Measurements from ENCODE around the gene FEM1C. TPM values are rescaled to one million over a fixed set of nuclear protein-coding genes. Genes with fewer than 3 reads are reported as not detected.
A peak's percentile ranks its signal among the peaks of the same experiment; 100 is the strongest.

FEM1C gene
- total and polyA plus RNA-seq, 2 experiments from 2014 or later: 12.0 to 16.5 TPM

DNA sequence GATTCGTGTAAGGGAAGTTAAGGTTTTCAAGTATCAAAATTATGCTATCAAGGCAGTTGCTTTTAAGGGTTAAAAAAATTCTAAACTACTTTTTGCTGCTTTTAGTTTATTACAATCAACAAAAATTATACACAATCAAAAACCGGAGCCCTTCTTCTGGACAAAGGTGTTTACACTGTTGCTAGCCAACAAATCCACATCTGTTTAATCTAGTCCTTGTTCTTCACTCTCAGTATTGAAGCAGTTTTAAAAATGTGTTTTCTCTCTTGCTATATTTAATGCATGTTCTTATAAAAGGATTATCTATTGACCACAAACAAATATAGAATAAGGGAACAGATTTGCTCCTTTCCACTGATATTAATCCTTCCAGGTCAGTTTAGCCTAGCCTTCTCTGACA, 2.5 kb downstream of the FEM1C start:
- H2AFZ ChIP-seq: no peak overlapping the region
- 6 to 8% methylated on average over 2 of the region's 2 CpGs for WGBS, 2 experiments (ENCODE audit: low coverage in 1 of 2, low lambda C conversion rate in 2 of 2, missing lambda C conversion rate in 2 of 2)
- peaks cover 69% of the 10 kb centered on the region for H3K79me2 ChIP-seq (ENCODE audit: insufficient read depth)
- H3K27me3 ChIP-seq (replicated peaks; ENCODE audit: insufficient read depth): no peaks in the 10 kb centered on the region
- peak overlapping the region; percentile 97 for H3K4me2 ChIP-seq (ENCODE audit: unreplicated experiment)
- TF ChIP-seq EZH2phosphoT487 (IDR thresholded peaks at IDR 0.05; ENCODE audit: insufficient read depth, low read depth): no peak
- TF ChIP-seq EZH2 (IDR thresholded peaks at IDR 0.05; ENCODE audit: insufficient read depth, poor library complexity, severe bottlenecking): no peak
- H3F3A ChIP-seq (ENCODE audit: insufficient read depth): peaks cover 19% of the 10 kb centered on the region
- peak; percentile 45 for DNase-seq
- H3K4me3 ChIP-seq: peak overlapping the region; percentile 86
- in situ Hi-C loops (cut with MboI): no loop called here
- H3K9me3 ChIP-seq (ENCODE audit: low read depth): no peaks in the 10 kb centered on the region
- peak overlapping the region; percentile 95 for H3K9ac ChIP-seq
- no peaks in the 10 kb centered on the region for H3K9me2 ChIP-seq (ENCODE audit: insufficient read depth)
- H3K36me3 ChIP-seq (ENCODE audit: low read depth): peaks cover 35% of the 10 kb centered on the region
- peak overlapping the region; percentile 95 for H3K27ac ChIP-seq
- peaks cover 23% of the 10 kb centered on the region; the same call in 1 of the 2 replicates for H4K20me1 ChIP-seq (ENCODE audit: insufficient read depth)
- H3K4me1 ChIP-seq (ENCODE audit: insufficient read depth): peaks cover 19% of the 10 kb centered on the region

DNA sequence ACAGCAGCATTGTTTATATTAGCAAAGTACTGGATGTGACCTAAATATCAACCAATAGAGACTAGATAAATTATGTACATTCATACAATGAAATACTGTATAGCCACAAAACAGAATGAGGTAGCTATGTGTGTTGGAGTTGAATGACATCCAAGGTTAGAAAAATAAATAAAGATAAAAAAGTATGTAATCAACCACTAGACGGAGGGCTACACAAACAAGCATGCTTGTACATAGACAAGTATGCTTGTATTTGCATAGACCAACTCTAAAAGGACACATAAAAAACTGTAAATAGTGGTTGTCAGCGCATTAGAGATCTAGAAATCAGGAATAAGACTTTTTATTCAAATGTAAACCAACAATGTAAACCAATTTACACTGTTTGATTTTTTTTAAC, 3.0 kb downstream of the FEM1C start:
- Histone ChIP-seq H3F3A (ENCODE audit: insufficient read depth) (peaks cover 19% of the 10 kb centered on the region), H3K9ac (peak overlapping the region; percentile 95), H3K4me2 (ENCODE audit: unreplicated experiment) (peak overlapping the region; percentile 97), H3K4me3 (peak overlapping the region; percentile 86), H3K27me3 (replicated peaks; ENCODE audit: insufficient read depth) (no peaks in the 10 kb centered on the region), H3K9me2 (ENCODE audit: insufficient read depth) (no peaks in the 10 kb centered on the region), H2AFZ (no peak overlapping the region), H4K20me1 (ENCODE audit: insufficient read depth) (peaks cover 23% of the 10 kb centered on the region; the same call in 1 of the 2 replicates), H3K27ac (peak overlapping the region; percentile 95), H3K4me1 (ENCODE audit: insufficient read depth) (peaks cover 19% of the 10 kb centered on the region), H3K36me3 (ENCODE audit: low read depth) (peaks cover 35% of the 10 kb centered on the region), H3K9me3 (ENCODE audit: low read depth) (no peaks in the 10 kb centered on the region), H3K79me2 (ENCODE audit: insufficient read depth) (peaks cover 73% of the 10 kb centered on the region)
- TF ChIP-seq EZH2 (IDR thresholded peaks at IDR 0.05; ENCODE audit: insufficient read depth, poor library complexity, severe bottlenecking): no peak
- no peak for TF ChIP-seq EZH2phosphoT487 (IDR thresholded peaks at IDR 0.05; ENCODE audit: insufficient read depth, low read depth)
- in situ Hi-C loops (cut with MboI): no loop called here
- 17 to 28% methylated on average over 2 of the region's 2 CpGs for WGBS, 2 experiments (ENCODE audit: low coverage in 1 of 2, low lambda C conversion rate in 2 of 2, missing lambda C conversion rate in 2 of 2)
- DNase-seq: peak; percentile 33

DNA sequence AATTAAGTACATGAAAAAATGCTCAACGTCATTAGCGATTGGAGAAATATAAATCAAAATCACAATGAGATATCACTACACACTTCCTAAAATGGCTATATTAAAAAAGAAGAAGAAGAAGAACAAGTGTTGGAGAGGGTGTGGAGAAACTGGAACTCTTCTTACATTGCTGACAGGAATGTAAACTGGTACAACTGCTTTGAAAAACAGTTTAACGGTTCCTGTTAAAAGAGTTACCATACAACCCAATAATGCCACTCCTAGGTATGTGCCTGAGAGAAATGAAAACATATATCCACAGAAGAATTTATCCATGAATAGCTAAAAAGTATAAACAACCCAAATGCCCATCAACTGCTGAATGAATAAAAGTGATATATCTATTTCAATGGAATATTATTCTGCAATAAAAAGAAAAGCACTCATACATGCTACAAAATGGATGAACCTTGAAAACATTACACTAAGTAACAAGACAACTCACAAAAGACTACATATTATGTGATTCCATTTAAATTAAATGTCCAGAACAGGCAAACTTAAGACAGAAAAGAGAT, 9.0 kb downstream of the FEM1C start:
- Histone ChIP-seq H3K4me2 (ENCODE audit: unreplicated experiment) (no peak overlapping the region), H4K20me1 (ENCODE audit: insufficient read depth) (peaks cover 30% of the 10 kb centered on the region; the same call in 1 of the 2 replicates)
- in situ Hi-C loops (cut with MboI): no loop called here

DNA sequence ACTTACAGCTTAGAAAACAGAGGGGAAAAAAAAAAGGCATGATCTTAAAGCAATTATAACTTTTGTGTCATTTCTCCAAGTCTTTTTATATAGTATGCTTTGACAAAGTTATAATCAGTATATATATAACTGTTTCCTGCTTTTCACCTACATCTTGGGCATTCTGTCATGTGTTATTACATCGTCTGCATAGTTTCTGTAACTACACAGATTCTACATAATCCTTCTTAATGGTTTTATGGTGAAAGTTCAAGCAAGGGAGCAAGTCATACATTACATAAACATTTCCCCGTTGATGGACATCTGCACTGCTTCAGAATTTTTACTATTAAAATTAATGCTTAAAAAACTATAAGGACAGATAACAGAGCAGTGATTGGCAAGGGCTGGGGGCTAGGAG, 12.1 kb downstream of the FEM1C start:
- Histone ChIP-seq H3K9me3 (ENCODE audit: low read depth) (no peaks in the 10 kb centered on the region), H3F3A (ENCODE audit: insufficient read depth) (peaks cover 14% of the 10 kb centered on the region; the same call in 1 of the 2 replicates), H3K27me3 (replicated peaks; ENCODE audit: insufficient read depth) (no peaks in the 10 kb centered on the region), H2AFZ (no peak overlapping the region), H4K20me1 (ENCODE audit: insufficient read depth) (peaks cover 17% of the 10 kb centered on the region; the same call in 1 of the 2 replicates), H3K79me2 (ENCODE audit: insufficient read depth) (peaks cover 100% of the 10 kb centered on the region), H3K9ac (no peak overlapping the region), H3K27ac (no peak overlapping the region), H3K4me1 (ENCODE audit: insufficient read depth) (peaks cover 47% of the 10 kb centered on the region), H3K36me3 (ENCODE audit: low read depth) (peaks cover 33% of the 10 kb centered on the region), H3K4me2 (ENCODE audit: unreplicated experiment) (no peak overlapping the region), H3K9me2 (ENCODE audit: insufficient read depth) (no peaks in the 10 kb centered on the region), H3K4me3 (no peak overlapping the region)
- WGBS, 2 experiments (ENCODE audit: low coverage in 1 of 2, low lambda C conversion rate in 2 of 2, missing lambda C conversion rate in 2 of 2): 92 to 93% methylated on average over 2 of the region's 2 CpGs
- in situ Hi-C loops (cut with MboI): no loop called here
- DNase-seq: no peak
- TF ChIP-seq EZH2phosphoT487 (IDR thresholded peaks at IDR 0.05; ENCODE audit: insufficient read depth, low read depth) (no peak), EZH2 (IDR thresholded peaks at IDR 0.05; ENCODE audit: insufficient read depth, poor library complexity, severe bottlenecking) (no peak)

More for the DNA sequence above, 9.0 kb downstream of the FEM1C start:
- Histone ChIP-seq H3K4me3 (no peak overlapping the region), H3K27ac (no peak overlapping the region), H3K79me2 (ENCODE audit: insufficient read depth) (peaks cover 100% of the 10 kb centered on the region), H2AFZ (no peak overlapping the region), H3K9me2 (ENCODE audit: insufficient read depth) (no peaks in the 10 kb centered on the region), H3F3A (ENCODE audit: insufficient read depth) (peaks cover 14% of the 10 kb centered on the region; the same call in 1 of the 2 replicates), H3K36me3 (ENCODE audit: low read depth) (peaks cover 60% of the 10 kb centered on the region), H3K9me3 (ENCODE audit: low read depth) (no peaks in the 10 kb centered on the region), H3K4me1 (ENCODE audit: insufficient read depth) (peaks cover 53% of the 10 kb centered on the region), H3K9ac (no peak overlapping the region), H3K27me3 (replicated peaks; ENCODE audit: insufficient read depth) (no peaks in the 10 kb centered on the region)
- TF ChIP-seq EZH2 (IDR thresholded peaks at IDR 0.05; ENCODE audit: insufficient read depth, poor library complexity, severe bottlenecking): no peak
- TF ChIP-seq EZH2phosphoT487 (IDR thresholded peaks at IDR 0.05; ENCODE audit: insufficient read depth, low read depth): no peak
- DNase-seq: no peak
- WGBS, 2 experiments (ENCODE audit: low coverage in 1 of 2, low lambda C conversion rate in 2 of 2, missing lambda C conversion rate in 2 of 2): 96 to 97% methylated on average over 3 of the region's 3 CpGs

All from GM23248 (cell line).